ENCODE results near the gene FLRT2. TPM values are rescaled to one million over a fixed set of nuclear protein-coding genes. Genes with fewer than 3 reads are reported as not detected.

The FLRT2 gene
- total RNA-seq, 4 donors from 2014 or later = 2.1 to 72.4 (median 9.6) TPM

DNA sequence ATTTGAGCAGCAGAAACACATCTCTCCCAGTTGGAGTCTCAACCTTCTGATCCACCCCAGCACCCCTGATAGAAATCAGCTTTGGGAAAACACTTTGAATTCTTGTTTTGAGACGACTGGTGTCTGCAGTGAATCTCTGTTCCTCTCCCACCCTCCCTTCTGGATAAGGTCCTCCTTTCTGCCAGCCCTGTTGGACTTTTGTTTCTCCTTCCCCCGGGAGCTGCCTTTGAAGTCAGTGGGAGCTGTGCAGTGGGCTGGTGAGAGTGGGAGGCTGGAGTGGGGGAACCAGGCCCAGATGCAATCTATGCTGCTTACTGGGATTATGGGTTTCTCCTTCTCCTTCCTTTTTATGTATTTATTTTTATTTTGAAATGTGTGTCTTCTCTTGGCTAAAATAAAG, 49.0 kb downstream of the FLRT2 start:
- no peaks in the 10 kb centered on the region for H3K27me3 ChIP-seq
- no peaks in the 10 kb centered on the region for H3K9me3 ChIP-seq
- H3K27ac ChIP-seq = no peak overlapping the region
- H3K36me3 ChIP-seq = no peaks in the 10 kb centered on the region
- DNase-seq = no peak
- TF ChIP-seq, protein P1, sequence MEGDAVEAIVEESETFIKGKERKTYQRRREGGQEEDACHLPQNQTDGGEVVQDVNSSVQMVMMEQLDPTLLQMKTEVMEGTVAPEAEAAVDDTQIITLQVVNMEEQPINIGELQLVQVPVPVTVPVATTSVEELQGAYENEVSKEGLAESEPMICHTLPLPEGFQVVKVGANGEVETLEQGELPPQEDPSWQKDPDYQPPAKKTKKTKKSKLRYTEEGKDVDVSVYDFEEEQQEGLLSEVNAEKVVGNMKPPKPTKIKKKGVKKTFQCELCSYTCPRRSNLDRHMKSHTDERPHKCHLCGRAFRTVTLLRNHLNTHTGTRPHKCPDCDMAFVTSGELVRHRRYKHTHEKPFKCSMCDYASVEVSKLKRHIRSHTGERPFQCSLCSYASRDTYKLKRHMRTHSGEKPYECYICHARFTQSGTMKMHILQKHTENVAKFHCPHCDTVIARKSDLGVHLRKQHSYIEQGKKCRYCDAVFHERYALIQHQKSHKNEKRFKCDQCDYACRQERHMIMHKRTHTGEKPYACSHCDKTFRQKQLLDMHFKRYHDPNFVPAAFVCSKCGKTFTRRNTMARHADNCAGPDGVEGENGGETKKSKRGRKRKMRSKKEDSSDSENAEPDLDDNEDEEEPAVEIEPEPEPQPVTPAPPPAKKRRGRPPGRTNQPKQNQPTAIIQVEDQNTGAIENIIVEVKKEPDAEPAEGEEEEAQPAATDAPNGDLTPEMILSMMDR (IDR thresholded peaks at IDR 0.05) = no peak
- no peak for TF ChIP-seq POLR2A (IDR thresholded peaks at IDR 0.05)
- no peak overlapping the region for H3K4me3 ChIP-seq
- no peaks in the 10 kb centered on the region for H3K4me1 ChIP-seq
- intact Hi-C loops (cut with DNase I; ENCODE audit: low total_unique reads) = no loop called here

GRCh38 chr14:85579942-85580341, 50.0 kb downstream of the FLRT2 start:
- no peaks in the 10 kb centered on the region for H3K27me3 ChIP-seq
- intact Hi-C loops (cut with DNase I; ENCODE audit: low total_unique reads) = no loop called here
- TF ChIP-seq POLR2A (IDR thresholded peaks at IDR 0.05) = no peak
- TF ChIP-seq, protein P1 (IDR thresholded peaks at IDR 0.05) = no peak
- DNase-seq = no peak
- no peak overlapping the region for H3K27ac ChIP-seq
- no peak overlapping the region for H3K4me3 ChIP-seq
- no peaks in the 10 kb centered on the region for H3K36me3 ChIP-seq
- no peaks in the 10 kb centered on the region for H3K4me1 ChIP-seq
- no peaks in the 10 kb centered on the region for H3K9me3 ChIP-seq

DNA sequence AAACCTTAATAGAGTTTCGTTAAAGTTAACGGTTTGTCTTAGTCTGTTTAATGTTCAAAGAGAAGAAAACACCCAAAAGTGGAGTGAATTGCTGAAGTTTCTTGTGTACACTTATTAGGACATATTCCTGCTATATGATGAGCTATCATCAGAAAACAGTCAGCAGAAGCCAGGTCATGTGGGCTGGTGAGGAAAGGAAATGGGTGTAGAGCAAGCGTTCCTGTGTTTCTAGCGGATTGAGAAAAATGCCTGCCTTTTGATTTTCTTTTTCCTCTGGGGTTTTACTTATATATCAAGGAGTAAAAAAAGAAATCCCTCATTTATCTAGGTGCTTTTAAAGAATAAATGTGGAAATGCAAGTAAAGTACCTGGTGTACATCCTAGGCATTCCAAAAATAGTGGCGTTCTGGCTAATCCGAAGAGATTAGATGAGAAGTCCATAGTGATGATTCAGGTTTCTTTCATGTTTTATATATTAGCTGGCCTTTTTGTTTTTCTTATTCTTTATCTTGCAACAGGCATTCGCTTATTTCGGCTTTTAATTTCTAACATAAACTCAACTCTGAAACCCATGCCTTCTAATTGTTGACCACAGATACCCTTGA, 50.7 kb downstream of the FLRT2 start:
- intact Hi-C loops (cut with DNase I; ENCODE audit: low total_unique reads) = no loop called here
- H3K27ac ChIP-seq = no peak overlapping the region
- H3K36me3 ChIP-seq = no peaks in the 10 kb centered on the region
- no peak overlapping the region for H3K4me3 ChIP-seq
- no peak for TF ChIP-seq POLR2A (IDR thresholded peaks at IDR 0.05)
- TF ChIP-seq, protein P1 (IDR thresholded peaks at IDR 0.05) = no peak
- H3K27me3 ChIP-seq = no peaks in the 10 kb centered on the region
- no peak for DNase-seq
- no peaks in the 10 kb centered on the region for H3K4me1 ChIP-seq
- H3K9me3 ChIP-seq = no peaks in the 10 kb centered on the region

- Histone ChIP-seq H3K4me3 (no peak overlapping the region), H3K36me3 (no peaks in the 10 kb centered on the region), H3K27ac (no peak overlapping the region), H3K4me1 (no peaks in the 10 kb centered on the region), H3K27me3 (no peaks in the 10 kb centered on the region), H3K9me3 (no peaks in the 10 kb centered on the region)
- TF ChIP-seq, protein P1 (IDR thresholded peaks at IDR 0.05) = no peak
- no peak for TF ChIP-seq POLR2A (IDR thresholded peaks at IDR 0.05)
- DNase-seq = no peak
- intact Hi-C loops (cut with DNase I; ENCODE audit: low total_unique reads) = no loop called here
Measured at GRCh38 chr14:85581691-85582090, 51.7 kb downstream of the FLRT2 start.

- Histone ChIP-seq H3K9me3 (no peaks in the 10 kb centered on the region), H3K4me1 (no peaks in the 10 kb centered on the region), H3K27ac (no peak overlapping the region), H3K4me3 (no peak overlapping the region), H3K36me3 (no peaks in the 10 kb centered on the region), H3K27me3 (no peaks in the 10 kb centered on the region)
- intact Hi-C loops (cut with DNase I; ENCODE audit: low total_unique reads) = no loop called here
- no peak for DNase-seq
- TF ChIP-seq, protein P1 (IDR thresholded peaks at IDR 0.05) = no peak
- no peak for TF ChIP-seq POLR2A (IDR thresholded peaks at IDR 0.05)
Measured at GRCh38 chr14:85583380-85583779, 53.4 kb downstream of the FLRT2 start.
